Measurements from ENCODE around the gene GOSR1. TPM values are rescaled to one million over a fixed set of nuclear protein-coding genes. Genes with fewer than 3 reads are reported as not detected.
"Not testable (repeated sequence)": the region's sequence is repeated elsewhere in the genome, so short reads cannot be mapped to it uniquely, and the experiment has no call there.

Gene GOSR1
- total RNA-seq, 2 donors from 2014 or later, result 50.8 to 57.3 TPM

GRCh38 chr17:30534938-30535921, 58.0 kb downstream of the GOSR1 start:
- H3K4me1 Mint-ChIP-seq, result peaks cover 6% of the 10 kb centered on the region
- no peaks in the 10 kb centered on the region for H3K9me3 ChIP-seq (ENCODE audit: control insufficient read depth, low read length)
- WGBS, 2 experiments (ENCODE audit: insufficient coverage in 1 of 2, insufficient read length in 1 of 2), result 92 to 95% methylated on average over 8 to 12 of the region's 12 CpGs
- H3K27me3 Mint-ChIP-seq (ENCODE audit: insufficient read depth), result no peaks in the 10 kb centered on the region
- no peak overlapping the region for H3K9ac ChIP-seq (ENCODE audit: extremely low read depth, low read length, poor library complexity, severe bottlenecking)
- H3K4me1 ChIP-seq (ENCODE audit: control insufficient read depth, insufficient read depth, low read length), result peaks cover 2% of the 10 kb centered on the region
- no peaks in the 10 kb centered on the region for H3K9me3 Mint-ChIP-seq
- no peak overlapping the region for H3K27ac ChIP-seq (ENCODE audit: low read depth, low read length)
- H3K36me3 Mint-ChIP-seq (ENCODE audit: low read depth), result no peaks in the 10 kb centered on the region
- no peak overlapping the region for H3K4me3 Mint-ChIP-seq
- H3K36me3 ChIP-seq (ENCODE audit: control insufficient read depth, insufficient read depth, low read length), result no peaks in the 10 kb centered on the region
- no peak for TF ChIP-seq CTCF (conservative IDR thresholded peaks at IDR 0.05)
- DNase-seq, result no peak
- no peak overlapping the region for H3K4me3 ChIP-seq (ENCODE audit: low read length)
- no peak overlapping the region for H3K27ac Mint-ChIP-seq
- no peaks in the 10 kb centered on the region for H3K27me3 ChIP-seq (ENCODE audit: control insufficient read depth, insufficient read depth, low read length, poor library complexity, severe bottlenecking)

GRCh38 chr17:30536846-30537245, 59.6 kb downstream of the GOSR1 start:
- H3K4me1 ChIP-seq (ENCODE audit: control insufficient read depth, insufficient read depth, low read length); H3K4me3 Mint-ChIP-seq; H3K27me3 Mint-ChIP-seq (ENCODE audit: insufficient read depth); H3K36me3 Mint-ChIP-seq (ENCODE audit: low read depth); H3K4me1 Mint-ChIP-seq; H3K4me3 ChIP-seq (ENCODE audit: low read length); H3K27ac ChIP-seq (ENCODE audit: low read depth, low read length); H3K27ac Mint-ChIP-seq; H3K9me3 ChIP-seq (ENCODE audit: control insufficient read depth, low read length); H3K36me3 ChIP-seq (ENCODE audit: control insufficient read depth, insufficient read depth, low read length); H3K9ac ChIP-seq (ENCODE audit: extremely low read depth, low read length, poor library complexity, severe bottlenecking); H3K27me3 ChIP-seq (ENCODE audit: control insufficient read depth, insufficient read depth, low read length, poor library complexity, severe bottlenecking); H3K9me3 Mint-ChIP-seq; DNase-seq: not testable (repeated sequence)
- 87 to 94% methylated on average over 2 to 10 of the region's 16 CpGs for WGBS, 2 experiments (ENCODE audit: insufficient coverage in 1 of 2, insufficient read length in 1 of 2)

- not testable (repeated sequence) for H3K4me1 Mint-ChIP-seq; H3K27me3 ChIP-seq (ENCODE audit: control insufficient read depth, insufficient read depth, low read length, poor library complexity, severe bottlenecking); H3K27ac ChIP-seq (ENCODE audit: low read depth, low read length); H3K9me3 ChIP-seq (ENCODE audit: control insufficient read depth, low read length); H3K36me3 ChIP-seq (ENCODE audit: control insufficient read depth, insufficient read depth, low read length); H3K4me3 Mint-ChIP-seq; H3K4me1 ChIP-seq (ENCODE audit: control insufficient read depth, insufficient read depth, low read length); H3K27me3 Mint-ChIP-seq (ENCODE audit: insufficient read depth); H3K27ac Mint-ChIP-seq; DNase-seq; H3K9ac ChIP-seq (ENCODE audit: extremely low read depth, low read length, poor library complexity, severe bottlenecking); H3K9me3 Mint-ChIP-seq; H3K4me3 ChIP-seq (ENCODE audit: low read length); H3K36me3 Mint-ChIP-seq (ENCODE audit: low read depth)
- 77 to 78% methylated on average over 1 of the region's 1 CpG for WGBS, 2 experiments (ENCODE audit: insufficient coverage in 1 of 2, insufficient read length in 1 of 2)
These were observed 60.5 kb downstream of the GOSR1 start for GRCh38 chr17:30537667-30538066.

- Mint-ChIP-seq H3K9me3 (no peaks in the 10 kb centered on the region), H3K27me3 (ENCODE audit: insufficient read depth) (no peaks in the 10 kb centered on the region), H3K36me3 (ENCODE audit: low read depth) (no peaks in the 10 kb centered on the region), H3K4me1 (no peaks in the 10 kb centered on the region), H3K27ac (no peak overlapping the region), H3K4me3 (no peak overlapping the region)
- Histone ChIP-seq H3K36me3 (ENCODE audit: control insufficient read depth, insufficient read depth, low read length) (no peaks in the 10 kb centered on the region), H3K27me3 (ENCODE audit: control insufficient read depth, insufficient read depth, low read length, poor library complexity, severe bottlenecking) (no peaks in the 10 kb centered on the region), H3K9me3 (ENCODE audit: control insufficient read depth, low read length) (no peaks in the 10 kb centered on the region), H3K4me1 (ENCODE audit: control insufficient read depth, insufficient read depth, low read length) (no peaks in the 10 kb centered on the region), H3K27ac (ENCODE audit: low read depth, low read length) (no peak overlapping the region), H3K9ac (ENCODE audit: extremely low read depth, low read length, poor library complexity, severe bottlenecking) (no peak overlapping the region), H3K4me3 (ENCODE audit: low read length) (no peak overlapping the region)
- WGBS, 2 experiments (ENCODE audit: insufficient coverage in 1 of 2, insufficient read length in 1 of 2), result 87 to 91% methylated on average over 5 to 8 of the region's 8 CpGs
- peak; percentile 49 for DNase-seq
- TF ChIP-seq CTCF (conservative IDR thresholded peaks at IDR 0.05), result no peak
These were observed 64.6 kb downstream of the GOSR1 start for GRCh38 chr17:30541802-30542201.

Measured in endodermal cell (in vitro differentiated cells).